Renal cortex interstitium (tissue), 11 donors: ENCODE results near the gene PFN2. TPM values are rescaled to one million over a fixed set of nuclear protein-coding genes. Genes with fewer than 3 reads are reported as not detected.
"Not testable (repeated sequence)": the region's sequence is repeated elsewhere in the genome, so short reads cannot be mapped to it uniquely, and the experiment has no call there.

Experiments
- DNase-seq, 11 donors: peaks; one replicate each; pipeline ENCODE4 v3.0.0-alpha.2; 2013; ENCODE audit warnings: low read depth in 9 of 11, low spot score in 4 of 11; ENCODE audit errors: extremely low read depth in 1 of 11
- polyA plus RNA-seq, 3 donors: library from polyadenylated mRNA; unstranded; fragments of 120-200 nt; gene quantifications; one replicate each; pipeline ENCODE4 v1.2.1, GENCODE V29; 2013; ENCODE audit not compliant: insufficient read length in 3 of 3

PFN2 gene
- polyA plus RNA-seq, 3 donors: 362 to 464 (median 456) TPM

- not testable (repeated sequence) for DNase-seq
Measured at GRCh38 chr3:149983053-149983452, 12.4 kb upstream of the PFN2 start.

- not testable (repeated sequence) for DNase-seq
Measured at GRCh38 chr3:149981979-149982378, 11.3 kb upstream of the PFN2 start.

DNA sequence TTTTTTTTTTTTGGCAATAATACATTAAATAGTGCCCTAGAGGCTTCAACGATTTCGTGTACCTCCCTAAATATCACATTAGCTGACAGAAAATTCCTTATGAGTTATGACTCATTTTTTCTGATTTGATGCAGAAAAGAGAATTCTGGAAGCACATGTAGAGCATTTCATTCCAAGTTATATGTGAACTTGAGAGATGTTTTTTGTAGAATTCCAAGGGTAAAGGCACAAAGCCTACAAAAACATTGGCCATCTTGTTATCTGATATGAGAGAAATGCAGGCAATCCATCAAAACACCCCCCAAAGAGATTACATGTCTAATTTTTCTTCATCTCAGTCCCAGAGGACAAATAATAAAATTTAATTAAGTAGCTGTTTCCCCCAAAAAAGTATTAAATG is 6.7 kb upstream of the PFN2 start:
- DNase-seq: peak in 3 of 11 donors; percentile 51 to 71 (median 63)

DNA sequence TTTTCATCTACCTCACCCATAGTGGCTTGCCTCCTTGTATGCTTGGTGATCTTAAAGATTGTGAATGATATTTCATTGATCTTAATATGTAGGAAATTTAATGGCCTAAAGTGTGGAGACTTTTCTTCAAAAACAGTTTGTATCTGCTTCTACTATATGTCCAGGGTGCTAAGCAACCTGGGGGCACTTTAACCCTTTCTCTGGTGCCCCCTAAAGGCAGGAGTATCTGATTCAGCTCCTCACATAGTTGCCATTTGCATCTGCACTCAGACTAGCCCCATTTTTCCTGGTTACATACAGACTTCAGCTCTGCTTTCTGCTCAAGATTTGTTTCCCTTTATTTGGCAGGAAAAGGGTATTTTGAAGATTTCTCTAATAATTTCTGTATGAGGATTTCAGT is 5.2 kb upstream of the PFN2 start:
- DNase-seq: no peak

GRCh38 chr3:149971403-149972075 is 844 bp upstream of the PFN2 start:
- DNase-seq: peak in 10 of 11 donors; percentile 64 to 84 (median 80)

GRCh38 chr3:149969940-149970715 is 567 bp downstream of the PFN2 start:
- DNase-seq: peak; percentile 83 to 96 (median 90)

DNA sequence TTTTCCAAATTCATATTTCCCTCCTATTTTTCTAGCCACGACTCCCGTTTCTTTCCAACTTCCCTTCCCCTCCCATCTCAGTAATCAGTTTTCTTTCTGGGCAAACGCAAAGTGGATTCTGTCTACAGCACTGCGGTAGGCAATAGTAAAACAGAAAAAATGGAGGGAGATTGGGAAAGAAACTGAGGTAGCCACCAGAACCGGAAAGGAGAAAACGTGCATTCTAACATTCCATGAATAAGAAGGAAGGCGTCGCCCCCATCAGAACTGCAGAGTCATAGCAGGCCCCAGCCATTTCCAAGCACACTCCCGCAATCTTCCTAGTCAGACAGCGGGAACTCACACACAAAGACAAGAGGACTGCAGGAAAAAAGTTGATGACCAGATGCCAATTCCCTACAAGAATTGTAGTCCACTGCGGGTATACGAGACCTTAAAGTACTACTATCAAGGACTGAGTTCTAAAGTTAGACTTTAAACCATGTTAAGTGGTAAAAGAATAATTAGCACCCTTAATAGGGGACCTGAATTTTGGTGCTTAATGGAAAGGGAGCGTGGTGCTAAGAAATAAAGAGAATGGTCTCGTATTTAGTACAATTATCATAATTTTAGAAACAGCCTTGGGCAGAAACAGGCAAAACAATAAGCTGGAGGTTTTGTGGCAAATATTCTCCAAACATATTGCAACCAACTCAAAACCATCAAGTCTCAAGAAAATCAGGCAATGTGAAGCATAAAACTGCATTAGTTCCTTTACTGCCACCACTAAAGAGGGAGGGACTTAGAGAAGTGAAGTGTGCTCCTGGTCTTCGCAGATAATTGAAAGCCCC is 1.4 kb downstream of the PFN2 start:
- DNase-seq: peak in 8 of 11 donors; percentile 47 to 74 (median 63)

DNA sequence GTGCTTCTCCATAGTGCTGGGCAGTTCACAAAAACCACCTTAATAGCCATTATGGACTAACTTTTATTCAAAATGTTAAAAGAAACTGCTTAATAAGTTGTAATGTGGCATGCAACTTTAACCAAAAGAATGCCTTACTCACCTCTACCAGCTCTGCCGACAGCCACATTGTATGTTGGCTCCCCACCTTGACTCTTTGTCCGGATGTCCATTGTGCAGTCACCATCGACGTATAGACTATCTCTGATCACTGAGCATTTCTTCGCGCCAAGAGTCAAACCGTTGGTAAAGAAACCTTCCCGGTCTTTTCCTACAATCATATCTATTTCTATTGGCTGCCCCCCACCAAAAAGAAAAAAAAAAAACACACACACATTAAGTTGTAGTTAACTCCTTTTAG is 2.5 kb downstream of the PFN2 start:
- DNase-seq: no peak

- peak in 3 of 11 donors; percentile 44 to 70 (median 47) for DNase-seq
Measured at GRCh38 chr3:149967086-149967685, 3.5 kb downstream of the PFN2 start.

DNA sequence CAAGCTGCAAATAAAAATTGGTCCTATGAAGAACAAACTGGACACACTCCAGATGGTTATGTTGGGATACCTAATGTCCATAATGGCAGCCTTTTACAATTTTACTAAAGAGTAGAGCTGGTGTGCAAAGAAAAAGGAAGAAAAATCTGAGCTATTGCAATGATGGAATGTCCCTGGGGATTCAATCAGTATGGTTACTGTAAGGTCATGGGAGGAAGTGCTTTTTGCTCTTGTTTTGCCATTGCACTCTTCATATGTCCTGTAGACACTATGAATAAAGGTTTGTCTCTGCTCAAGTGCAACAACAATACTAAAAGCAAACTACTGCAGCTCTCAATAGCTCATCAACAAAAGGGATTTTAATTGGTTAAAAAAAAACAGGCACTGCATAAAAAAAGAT is 5.4 kb downstream of the PFN2 start:
- DNase-seq: no peak

GRCh38 chr3:149964291-149964690 is 6.4 kb downstream of the PFN2 start:
- DNase-seq: no peak

- no peak for DNase-seq
Measured at GRCh38 chr3:149963485-149963884, 7.2 kb downstream of the PFN2 start.

DNA sequence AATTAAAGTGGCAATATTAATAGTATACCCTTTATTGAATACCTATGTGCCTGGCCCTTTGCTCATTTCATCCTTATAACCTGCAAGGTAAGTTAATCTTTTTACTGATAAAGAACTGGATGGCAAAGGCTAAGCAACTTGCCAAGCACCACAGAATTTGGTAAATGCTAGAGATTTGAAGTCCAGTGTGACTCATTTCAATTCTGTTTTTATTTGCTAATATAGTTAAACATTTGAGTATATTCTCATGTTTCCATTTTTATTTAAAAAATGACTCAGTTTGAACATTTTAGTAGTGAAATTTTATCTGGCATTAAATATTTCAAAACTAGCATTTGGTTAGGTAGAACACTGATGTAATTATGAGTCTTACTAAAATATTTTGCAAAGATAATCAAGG is 11.3 kb downstream of the PFN2 start:
- no peak for DNase-seq

DNA sequence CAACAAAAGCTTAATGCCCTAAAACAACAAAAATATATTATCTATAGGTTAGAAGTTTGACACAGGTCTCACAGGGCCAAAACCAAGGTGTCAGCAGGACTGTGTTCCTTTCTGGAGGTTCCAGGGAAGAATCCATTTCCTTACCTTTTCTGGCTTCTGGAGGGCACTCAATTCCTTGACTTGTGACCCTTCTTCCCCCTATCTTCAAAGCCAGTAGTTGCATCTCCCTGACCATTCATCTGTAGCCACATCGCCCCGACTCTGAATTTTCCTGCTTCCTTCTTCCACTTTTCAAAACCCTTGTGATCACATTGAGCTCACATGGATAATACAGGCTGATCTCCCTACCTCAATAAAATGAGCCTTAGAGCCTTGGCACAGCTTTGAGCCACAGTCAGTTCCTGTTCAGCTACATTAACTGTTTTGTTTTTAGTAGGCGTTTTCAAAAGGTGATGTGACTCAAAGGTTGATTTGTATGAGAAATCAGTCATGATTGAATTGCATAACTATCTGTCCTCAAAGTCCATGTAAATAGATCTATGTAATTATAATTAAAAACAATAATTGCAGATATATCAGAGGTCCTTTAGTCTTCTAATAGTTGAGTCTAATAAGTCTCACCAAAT is 12.4 kb downstream of the PFN2 start:
- DNase-seq: no peak

DNA sequence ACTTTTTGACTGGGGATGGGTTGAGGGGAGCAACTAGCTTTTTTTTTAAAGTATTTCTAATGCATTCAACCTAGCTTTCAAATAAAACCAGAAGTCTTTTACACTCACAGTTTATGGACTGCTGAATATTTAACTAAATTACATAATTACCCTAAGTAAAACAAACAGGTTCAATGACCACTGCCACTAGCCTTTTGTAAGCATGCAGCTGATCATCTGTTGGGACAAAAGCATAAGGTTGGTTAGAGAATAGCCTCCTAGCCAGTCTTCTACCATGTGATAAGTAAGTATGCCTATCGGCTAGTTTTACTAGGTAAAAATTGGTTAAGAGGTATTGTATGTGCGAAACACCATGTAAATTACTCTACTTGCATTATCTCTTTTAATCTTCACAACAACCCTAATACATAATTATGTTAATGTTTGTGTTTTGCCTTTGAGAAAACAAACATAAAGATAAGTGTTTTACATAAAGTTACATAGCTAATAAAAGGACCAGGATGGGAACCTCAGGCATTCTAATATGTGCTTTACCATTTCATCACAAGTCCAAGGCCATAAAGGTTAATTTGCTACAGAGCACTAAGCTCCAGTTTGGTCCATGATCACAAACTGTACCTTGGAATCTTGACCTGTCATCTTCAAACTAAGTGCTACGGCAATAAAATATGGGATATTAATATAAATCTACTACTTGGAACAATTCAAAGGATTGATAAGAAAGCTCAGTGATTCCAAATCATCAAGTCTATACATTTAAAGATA is 13.2 kb downstream of the PFN2 start:
- no peak for DNase-seq

GRCh38 chr3:149955449-149955848 is 15.2 kb downstream of the PFN2 start:
- DNase-seq: no peak

DNA sequence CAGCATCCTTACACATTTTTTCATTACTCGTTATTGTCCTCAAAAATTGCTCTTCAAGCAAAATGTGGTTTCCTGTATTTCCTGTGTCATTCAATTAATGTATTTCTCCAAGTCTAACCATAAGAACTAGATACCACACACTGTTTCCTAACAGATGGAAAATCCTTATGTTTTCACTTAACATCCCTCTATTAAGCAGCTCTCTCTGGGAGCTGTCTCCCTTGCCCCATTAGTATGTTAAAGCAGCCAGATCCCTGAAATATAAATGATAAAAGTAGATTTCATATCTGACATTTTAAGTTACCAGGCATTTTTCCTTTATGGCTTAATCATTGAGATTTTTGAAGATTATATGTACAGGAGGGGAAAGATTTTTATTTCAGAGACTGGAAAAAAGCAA is 15.9 kb downstream of the PFN2 start:
- DNase-seq: no peak

DNA sequence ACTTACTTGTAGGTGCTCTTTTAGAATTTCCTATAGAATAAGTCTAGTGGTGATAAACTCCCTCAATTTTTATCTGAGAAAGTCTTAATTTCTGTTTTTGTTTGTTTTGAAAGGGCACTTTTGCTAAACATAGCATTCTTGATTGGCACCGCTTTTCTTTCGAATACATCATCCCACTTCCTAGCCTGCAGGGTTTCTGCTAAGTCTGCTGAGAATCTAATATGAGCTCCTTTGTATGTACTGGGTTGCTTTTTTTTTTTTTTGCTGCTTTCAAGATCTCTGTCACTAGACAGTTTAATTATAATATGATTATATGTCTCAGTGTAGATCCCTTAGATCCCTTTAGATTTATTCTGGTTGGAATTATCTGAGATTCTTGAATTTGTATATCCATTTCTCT is 21.5 kb downstream of the PFN2 start:
- DNase-seq: no peak
